T-helper 1 cell treated with Interleukin-12 subunit alpha and Interleukin-12 subunit beta and Interleukin-4 antibody, amounts not matched to agents 30 μg/mL and 1 μg/mL, for 36 hours (primary cell): ENCODE data around the gene ELMO1.

ENCODE experiments used
- H3K27ac Mint-ChIP-seq: one replicate; pipeline ENCODE4 v1.8.0; 2021; ENCODE audit warnings: mild to moderate bottlenecking, mixed read lengths
- H3K27me3 Mint-ChIP-seq: one replicate; pipeline ENCODE4 v1.8.0; 2021; ENCODE audit warnings: low read depth, mixed read lengths
- H3K36me3 Mint-ChIP-seq: one replicate; pipeline ENCODE4 v1.8.0; 2021; ENCODE audit warnings: low read depth, mixed read lengths
- H3K4me1 Mint-ChIP-seq: one replicate; pipeline ENCODE4 v1.8.0; 2021; ENCODE audit warnings: low read depth, mixed read lengths
- H3K4me3 Mint-ChIP-seq: one replicate; pipeline ENCODE4 v1.8.0; 2021; ENCODE audit warnings: mild to moderate bottlenecking, moderate library complexity, mixed read lengths
- H3K9me3 Mint-ChIP-seq: one replicate; pipeline ENCODE4 v1.8.0; 2021; ENCODE audit warnings: mixed read lengths

ELMO1 gene

DNA sequence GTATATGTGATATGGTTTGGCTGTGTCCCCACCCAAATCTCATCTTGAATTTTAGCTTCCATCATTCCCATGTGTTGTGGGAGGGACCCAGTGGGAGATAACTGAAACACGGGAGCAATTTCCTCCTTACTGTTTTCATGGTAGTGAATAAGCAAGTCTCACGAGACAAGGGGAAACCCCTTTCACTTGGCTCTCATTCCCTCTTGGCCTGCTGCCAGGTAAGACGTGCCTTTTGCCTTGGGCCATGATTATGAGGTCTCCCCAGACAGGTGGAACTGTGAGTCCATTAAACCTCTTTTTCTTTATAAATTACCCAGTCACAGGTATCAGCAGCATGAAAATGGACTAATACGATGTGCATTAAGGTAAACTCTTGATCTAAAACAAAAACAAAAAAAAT, 367.2 kb downstream of the ELMO1 start:
- Mint-ChIP-seq H3K27ac (no peak overlapping the region), H3K9me3 (no peaks in the 10 kb centered on the region), H3K27me3 (no peaks in the 10 kb centered on the region), H3K36me3 (peaks cover 22% of the 10 kb centered on the region), H3K4me3 (no peak overlapping the region), H3K4me1 (peaks cover 10% of the 10 kb centered on the region)

DNA sequence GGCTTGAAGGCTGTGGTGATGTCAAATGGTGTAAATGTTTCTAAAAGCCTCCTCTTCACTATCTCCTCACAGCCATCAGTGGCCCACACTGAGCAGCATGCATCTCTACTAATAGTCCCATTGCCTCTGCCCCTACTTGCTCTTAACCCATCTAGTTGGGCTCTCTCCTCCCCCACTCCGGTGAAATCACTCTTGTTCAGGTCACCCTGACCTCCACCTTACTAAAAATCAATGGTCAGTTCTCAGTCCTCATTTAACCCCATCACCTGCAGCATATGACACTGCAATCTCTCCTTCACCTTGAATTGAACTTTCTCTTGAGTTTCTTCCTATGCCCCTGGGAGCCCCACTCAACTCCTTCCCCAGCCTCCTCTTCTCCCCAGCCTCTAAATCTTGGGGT, 369.2 kb downstream of the ELMO1 start:
- Mint-ChIP-seq H3K27ac (no peak overlapping the region), H3K9me3 (no peaks in the 10 kb centered on the region), H3K4me3 (no peak overlapping the region), H3K36me3 (peaks cover 18% of the 10 kb centered on the region), H3K4me1 (peaks cover 9% of the 10 kb centered on the region), H3K27me3 (no peaks in the 10 kb centered on the region)

DNA sequence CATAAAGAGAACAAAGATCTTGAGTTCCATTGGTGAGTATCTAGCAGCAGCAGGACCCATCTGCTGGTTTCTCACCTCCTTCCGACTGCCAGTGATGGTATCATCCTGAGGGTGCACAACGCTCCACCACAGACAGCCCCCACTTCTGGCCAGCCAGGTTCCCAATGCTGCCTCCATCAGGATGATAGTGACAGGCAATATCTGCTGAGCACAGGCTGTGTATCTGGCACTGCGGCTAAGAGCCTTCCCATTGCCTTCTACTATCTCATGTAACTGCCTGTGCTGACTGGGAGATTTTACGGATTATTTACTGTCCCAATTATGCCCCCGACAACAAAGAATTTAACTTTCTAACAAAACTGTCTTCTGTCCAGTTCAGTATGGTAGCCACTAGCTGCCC, 372.0 kb downstream of the ELMO1 start:
- H3K4me3 Mint-ChIP-seq = no peak overlapping the region
- no peaks in the 10 kb centered on the region for H3K27me3 Mint-ChIP-seq
- no peaks in the 10 kb centered on the region for H3K9me3 Mint-ChIP-seq
- H3K27ac Mint-ChIP-seq = no peak overlapping the region
- H3K36me3 Mint-ChIP-seq = peaks cover 23% of the 10 kb centered on the region
- H3K4me1 Mint-ChIP-seq = peaks cover 3% of the 10 kb centered on the region

DNA sequence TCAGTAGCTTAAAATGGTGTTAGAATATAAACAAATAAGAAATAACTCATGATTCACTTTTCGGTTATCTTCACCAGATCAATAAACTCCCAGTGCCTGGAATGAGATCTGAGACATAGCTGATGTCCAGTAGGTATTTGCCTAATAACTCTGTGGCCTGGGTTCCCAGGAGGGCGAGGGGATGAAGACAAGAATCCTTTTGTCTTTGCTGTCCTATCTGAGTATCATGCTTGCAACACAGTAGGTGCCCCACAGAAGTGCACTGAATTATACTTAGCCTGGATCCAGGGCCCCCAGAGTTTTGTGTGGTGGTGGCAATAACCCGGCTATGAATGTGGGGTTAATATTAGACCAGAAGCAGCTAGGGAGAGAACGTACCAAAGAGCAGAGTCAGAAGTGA, 374.3 kb downstream of the ELMO1 start:
- H3K4me3 Mint-ChIP-seq = no peak overlapping the region
- no peaks in the 10 kb centered on the region for H3K27me3 Mint-ChIP-seq
- H3K36me3 Mint-ChIP-seq = peaks cover 26% of the 10 kb centered on the region
- peaks cover 3% of the 10 kb centered on the region for H3K4me1 Mint-ChIP-seq
- H3K9me3 Mint-ChIP-seq = no peaks in the 10 kb centered on the region
- peak overlapping the region; percentile 68 for H3K27ac Mint-ChIP-seq

DNA sequence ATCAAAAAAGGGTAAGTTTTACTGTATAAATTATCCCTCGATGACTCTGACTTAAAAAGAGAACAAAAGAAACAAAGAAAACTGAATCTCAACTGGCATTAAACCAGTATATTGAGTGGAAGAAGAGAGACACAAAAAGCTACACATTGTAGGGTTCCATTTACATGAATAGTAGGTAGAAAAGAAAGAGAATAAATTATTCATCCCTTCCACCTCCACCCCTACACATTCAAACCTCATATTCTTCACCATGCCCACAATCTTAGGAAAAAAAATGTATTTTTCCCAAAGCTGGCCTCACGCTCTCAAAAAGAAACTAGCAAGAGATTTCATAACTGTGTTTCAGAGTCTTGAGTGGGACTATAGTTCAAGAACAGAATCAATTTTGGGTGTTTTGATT, 377.5 kb downstream of the ELMO1 start:
- Mint-ChIP-seq H3K36me3 (peaks cover 17% of the 10 kb centered on the region), H3K4me3 (no peak overlapping the region), H3K27me3 (no peaks in the 10 kb centered on the region), H3K27ac (no peak overlapping the region), H3K4me1 (peaks cover 8% of the 10 kb centered on the region), H3K9me3 (no peaks in the 10 kb centered on the region)

DNA sequence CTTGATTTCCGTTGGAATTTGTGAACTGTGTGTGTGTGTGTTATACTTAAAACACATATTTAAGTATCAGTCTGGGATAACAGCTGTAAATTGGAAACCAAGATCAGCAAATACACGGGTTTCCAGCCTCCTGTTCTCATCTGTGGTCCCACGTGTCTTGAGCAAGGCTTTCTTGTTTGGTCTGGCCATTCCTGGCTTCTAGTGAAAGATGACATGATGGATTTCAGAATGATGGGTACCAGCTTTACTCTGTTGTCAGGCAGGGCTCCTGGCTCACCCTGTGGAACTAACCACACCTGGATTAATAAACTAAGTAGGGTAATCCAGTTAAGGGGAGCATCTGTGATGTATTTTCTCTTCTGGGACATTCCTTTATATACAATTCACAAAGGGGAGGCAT, 378.2 kb downstream of the ELMO1 start:
- Mint-ChIP-seq H3K9me3 (no peaks in the 10 kb centered on the region), H3K27me3 (no peaks in the 10 kb centered on the region), H3K4me3 (no peak overlapping the region), H3K4me1 (peaks cover 14% of the 10 kb centered on the region), H3K36me3 (peaks cover 21% of the 10 kb centered on the region), H3K27ac (no peak overlapping the region)

DNA sequence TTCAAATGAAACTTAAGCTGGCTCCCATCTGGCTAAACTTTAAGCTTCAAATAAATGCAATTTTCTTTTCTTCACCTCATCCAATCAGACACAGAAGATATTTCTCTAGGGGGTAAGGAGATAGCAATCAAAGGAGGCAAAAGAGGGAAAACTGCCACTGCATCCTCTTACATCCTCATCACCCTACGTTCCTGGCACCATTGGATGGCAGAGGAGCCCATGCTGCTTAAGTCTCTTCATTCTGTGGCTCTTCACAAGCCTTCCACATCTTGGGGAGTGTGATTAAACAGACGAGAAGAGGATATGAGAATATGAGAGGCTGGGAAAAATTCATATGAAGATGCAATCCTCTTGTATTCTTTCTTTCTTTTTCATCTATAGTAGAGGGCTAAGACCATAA, 378.6 kb downstream of the ELMO1 start:
- H3K27me3 Mint-ChIP-seq = no peaks in the 10 kb centered on the region
- H3K27ac Mint-ChIP-seq = no peak overlapping the region
- H3K4me3 Mint-ChIP-seq = no peak overlapping the region
- H3K9me3 Mint-ChIP-seq = no peaks in the 10 kb centered on the region
- peaks cover 17% of the 10 kb centered on the region for H3K4me1 Mint-ChIP-seq
- H3K36me3 Mint-ChIP-seq = peaks cover 24% of the 10 kb centered on the region

DNA sequence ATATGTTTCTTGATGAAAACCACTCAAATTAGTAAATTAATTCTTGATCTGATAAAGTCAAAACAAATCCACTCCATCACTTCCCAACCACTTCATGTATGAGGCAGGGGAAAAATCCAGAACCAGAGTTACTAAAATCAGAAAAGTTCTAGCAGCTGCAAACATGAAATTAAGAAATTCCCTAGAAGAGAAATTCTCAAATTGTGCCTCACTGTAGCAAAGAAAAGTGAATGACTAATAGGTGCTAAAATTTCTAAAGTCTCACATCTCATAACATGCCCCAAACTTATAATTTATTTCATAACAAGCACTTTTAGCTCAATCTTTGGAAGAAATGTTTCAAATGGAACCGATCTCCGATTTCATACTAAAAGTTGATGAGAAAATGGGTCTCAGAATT, 379.3 kb downstream of the ELMO1 start:
- Mint-ChIP-seq H3K36me3 (peaks cover 23% of the 10 kb centered on the region), H3K4me1 (peaks cover 15% of the 10 kb centered on the region), H3K27me3 (no peaks in the 10 kb centered on the region), H3K27ac (no peak overlapping the region), H3K4me3 (no peak overlapping the region), H3K9me3 (no peaks in the 10 kb centered on the region)

DNA sequence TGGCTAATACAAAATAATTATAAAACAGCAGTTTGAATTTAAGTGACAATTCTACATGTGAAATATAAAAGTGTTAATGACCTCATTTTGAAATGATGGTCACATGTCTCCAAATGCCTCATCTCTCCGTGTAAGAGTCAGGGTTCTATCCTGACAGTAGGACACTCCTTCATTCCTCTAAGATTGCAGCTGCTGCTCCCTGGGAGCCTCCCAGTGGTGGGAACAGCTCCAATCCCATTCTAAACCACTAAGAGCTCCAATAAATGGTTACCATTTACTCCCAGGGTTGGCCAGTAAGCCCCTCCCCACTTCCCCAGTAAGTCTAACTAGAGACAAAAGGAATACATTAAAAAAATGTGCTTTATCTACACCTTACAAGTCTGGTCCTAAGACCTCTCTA, 379.8 kb downstream of the ELMO1 start:
- peaks cover 14% of the 10 kb centered on the region for H3K4me1 Mint-ChIP-seq
- peaks cover 23% of the 10 kb centered on the region for H3K36me3 Mint-ChIP-seq
- H3K27me3 Mint-ChIP-seq = no peaks in the 10 kb centered on the region
- H3K4me3 Mint-ChIP-seq = no peak overlapping the region
- H3K9me3 Mint-ChIP-seq = no peaks in the 10 kb centered on the region
- H3K27ac Mint-ChIP-seq = no peak overlapping the region

DNA sequence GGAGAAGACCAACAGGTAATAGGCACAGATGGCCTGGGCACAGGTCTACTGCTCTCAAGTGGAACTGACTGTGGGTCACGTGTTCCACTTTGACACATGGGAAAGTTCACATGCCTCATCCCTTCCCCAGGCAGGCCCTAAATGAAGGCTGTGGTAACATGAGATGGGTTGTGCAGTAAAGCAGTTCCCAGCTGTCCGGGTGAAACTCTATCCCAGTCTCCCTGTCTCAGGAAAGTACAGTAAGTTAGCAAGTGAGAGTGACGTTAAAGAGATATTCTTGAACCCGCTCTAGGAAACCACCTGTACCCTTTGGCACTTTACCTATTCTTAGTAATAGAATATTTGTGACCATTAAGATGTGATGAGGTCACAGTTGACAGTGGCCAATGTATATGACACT, 380.6 kb downstream of the ELMO1 start:
- Mint-ChIP-seq H3K27me3 (no peaks in the 10 kb centered on the region), H3K9me3 (no peaks in the 10 kb centered on the region), H3K27ac (no peak overlapping the region), H3K36me3 (peaks cover 23% of the 10 kb centered on the region), H3K4me3 (no peak overlapping the region), H3K4me1 (peaks cover 14% of the 10 kb centered on the region)

DNA sequence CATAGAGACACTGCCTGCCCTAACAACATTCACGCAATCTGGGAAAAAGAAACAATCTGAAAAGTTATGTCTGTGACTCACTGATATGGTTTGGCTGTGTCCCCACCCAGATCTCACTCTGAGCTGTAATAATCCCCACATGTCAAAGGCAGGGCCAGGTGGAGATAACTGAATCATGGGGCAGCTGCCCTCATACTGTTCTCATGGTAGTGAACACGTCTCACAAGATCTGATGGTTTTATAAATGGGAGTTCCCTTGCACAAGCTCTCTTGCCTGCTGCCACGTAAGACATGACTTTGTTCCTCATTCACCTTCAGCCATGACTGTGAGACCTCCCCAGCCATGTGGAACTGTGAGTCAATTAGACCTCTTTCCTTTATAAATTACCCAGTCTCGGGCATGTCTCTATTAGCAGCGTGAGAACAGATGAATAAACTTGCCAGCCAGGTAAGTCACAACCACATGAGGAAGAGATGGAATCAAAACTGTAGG, 382.8 kb downstream of the ELMO1 start:
- no peak overlapping the region for H3K4me3 Mint-ChIP-seq
- peaks cover 21% of the 10 kb centered on the region for H3K36me3 Mint-ChIP-seq
- no peaks in the 10 kb centered on the region for H3K9me3 Mint-ChIP-seq
- peak overlapping the region; percentile 22 for H3K27ac Mint-ChIP-seq
- H3K4me1 Mint-ChIP-seq = peaks cover 14% of the 10 kb centered on the region
- no peaks in the 10 kb centered on the region for H3K27me3 Mint-ChIP-seq

DNA sequence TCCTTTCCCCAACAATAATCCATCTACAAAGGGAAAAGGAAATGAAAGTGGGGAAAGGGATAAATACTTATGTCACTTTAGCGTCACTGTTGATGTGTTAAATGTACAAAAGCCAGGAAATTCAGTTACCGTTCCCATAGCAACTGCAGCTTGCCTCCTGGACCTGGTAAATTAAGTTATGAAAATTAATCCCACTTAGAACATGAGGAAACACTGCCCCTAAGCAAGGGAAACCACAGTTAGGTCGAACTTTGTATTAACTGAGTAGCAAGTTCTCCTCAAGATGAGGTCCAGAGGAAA, 386.2 kb downstream of the ELMO1 start:
- H3K27me3 Mint-ChIP-seq = no peaks in the 10 kb centered on the region
- peaks cover 17% of the 10 kb centered on the region for H3K36me3 Mint-ChIP-seq
- H3K4me1 Mint-ChIP-seq = peaks cover 12% of the 10 kb centered on the region
- H3K9me3 Mint-ChIP-seq = no peaks in the 10 kb centered on the region
- H3K4me3 Mint-ChIP-seq = no peak overlapping the region
- H3K27ac Mint-ChIP-seq = no peak overlapping the region

DNA sequence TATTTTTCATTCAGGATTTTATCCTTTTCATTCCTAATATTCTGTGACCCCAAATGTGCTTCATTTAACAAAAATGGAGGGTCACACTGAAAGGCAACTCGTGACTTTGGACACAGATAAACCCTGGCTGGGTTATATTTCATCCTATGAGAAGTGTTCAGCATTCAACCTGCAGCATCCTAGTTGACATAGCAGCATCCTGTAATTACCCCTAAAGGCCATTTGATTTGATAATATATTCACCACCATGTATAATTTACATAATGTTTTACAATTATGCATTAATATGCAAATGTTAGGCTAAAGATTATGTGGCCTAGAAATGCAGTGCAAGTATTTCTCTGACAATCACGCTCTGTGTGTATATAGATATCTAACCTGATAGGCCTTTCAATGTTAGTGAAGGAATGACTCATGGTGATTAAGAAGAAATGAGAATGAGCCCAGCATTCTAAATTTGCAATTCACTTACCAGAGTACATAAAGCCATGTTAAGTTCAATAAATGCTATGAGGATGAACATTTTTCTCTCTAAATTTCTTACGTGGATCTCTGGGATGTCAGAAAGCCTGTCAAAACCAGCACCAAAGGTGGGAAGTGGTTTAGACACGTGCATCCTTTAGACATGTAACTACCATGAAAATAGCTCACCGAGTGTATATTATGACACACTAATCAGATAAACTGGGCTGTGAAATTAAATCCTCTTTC, 386.7 kb downstream of the ELMO1 start:
- H3K27me3 Mint-ChIP-seq = no peaks in the 10 kb centered on the region
- H3K4me3 Mint-ChIP-seq = no peak overlapping the region
- peaks cover 20% of the 10 kb centered on the region for H3K36me3 Mint-ChIP-seq
- H3K27ac Mint-ChIP-seq = no peak overlapping the region
- H3K9me3 Mint-ChIP-seq = no peaks in the 10 kb centered on the region
- H3K4me1 Mint-ChIP-seq = peaks cover 12% of the 10 kb centered on the region

DNA sequence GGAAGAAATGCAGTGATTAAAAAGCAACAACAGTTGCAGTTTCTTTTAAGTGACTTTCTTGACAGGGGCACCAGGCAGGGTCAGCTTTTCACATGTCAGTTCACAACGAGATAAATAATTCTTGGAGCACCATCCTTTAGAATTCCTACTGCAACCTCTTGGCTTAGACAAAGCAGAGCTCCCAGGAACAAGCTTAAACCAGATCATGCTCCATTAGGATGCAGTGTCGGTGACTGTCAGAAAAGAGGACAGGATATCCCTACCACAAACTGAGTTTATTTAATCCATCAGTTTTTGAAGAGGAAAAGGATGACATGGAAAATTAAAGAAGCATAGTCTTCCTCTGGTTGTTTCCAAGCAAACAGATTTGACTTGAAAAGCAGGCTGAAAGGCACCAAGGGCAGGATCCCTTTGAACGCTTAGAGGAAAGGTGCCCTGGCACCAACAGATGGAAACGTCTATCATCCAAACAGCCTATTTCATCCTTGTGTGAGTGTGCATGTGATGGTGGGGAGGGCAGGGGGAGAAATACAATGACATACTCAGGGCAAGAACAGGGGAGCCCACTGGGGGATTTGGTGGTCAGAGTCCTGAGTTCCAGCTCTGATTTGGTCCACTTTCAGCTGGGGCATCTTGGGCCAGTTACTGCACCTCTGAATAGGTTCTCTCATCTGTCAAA, 392.3 kb downstream of the ELMO1 start:
- H3K4me1 Mint-ChIP-seq = peaks cover 3% of the 10 kb centered on the region
- H3K36me3 Mint-ChIP-seq = peaks cover 15% of the 10 kb centered on the region
- H3K27ac Mint-ChIP-seq = no peak overlapping the region
- no peaks in the 10 kb centered on the region for H3K27me3 Mint-ChIP-seq
- H3K4me3 Mint-ChIP-seq = no peak overlapping the region
- H3K9me3 Mint-ChIP-seq = no peaks in the 10 kb centered on the region

DNA sequence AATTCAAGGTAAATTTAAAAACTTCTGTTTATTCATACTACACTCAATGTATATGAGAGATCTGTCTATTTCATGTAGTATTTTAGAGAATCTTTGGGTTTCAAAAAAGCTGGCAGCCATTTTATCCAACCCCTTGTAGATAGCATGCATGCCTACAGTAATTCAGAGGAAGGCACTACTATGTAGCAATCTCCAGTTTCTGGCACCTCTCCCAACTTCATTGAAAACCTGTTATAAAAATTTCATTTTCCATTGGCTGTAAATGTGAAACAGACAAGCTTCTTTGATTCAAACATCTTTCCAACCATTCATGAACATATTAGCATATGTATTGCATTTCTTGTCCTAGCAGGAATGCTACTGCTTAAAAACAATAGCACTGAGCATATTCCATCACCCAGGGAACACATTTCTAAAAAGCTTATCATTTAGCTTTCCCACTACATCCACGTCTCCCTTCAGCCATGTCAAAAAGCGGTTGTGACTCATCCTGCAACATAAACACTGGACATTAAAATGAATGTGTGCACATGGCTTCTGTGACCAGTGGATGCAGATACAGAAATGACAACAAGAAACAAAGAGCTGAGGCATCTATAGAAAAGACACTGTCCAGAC, 393.9 kb downstream of the ELMO1 start:
- no peak overlapping the region for H3K4me3 Mint-ChIP-seq
- no peaks in the 10 kb centered on the region for H3K27me3 Mint-ChIP-seq
- peaks cover 13% of the 10 kb centered on the region for H3K36me3 Mint-ChIP-seq
- no peaks in the 10 kb centered on the region for H3K9me3 Mint-ChIP-seq
- H3K4me1 Mint-ChIP-seq = peaks cover 4% of the 10 kb centered on the region
- no peak overlapping the region for H3K27ac Mint-ChIP-seq
